Activated T-cell treated with anti-CD3 and anti-CD28 coated beads, Interleukin-2, amount 50 U/mL, for 1 hour (primary cell): ENCODE results near the gene GRAP.
"Not testable (repeated sequence)": the region's sequence is repeated elsewhere in the genome, so short reads cannot be mapped to it uniquely, and the experiment has no call there.

Source experiments
- DNase-seq: peaks from one replicate; pipeline ENCODE4 v3.0.0-alpha.2; 2020

Gene GRAP

GRCh38 chr17:19041871-19042270 is 4.9 kb downstream of the GRAP start:
- DNase-seq, result peak; percentile 16

- DNase-seq, result not testable (repeated sequence)
Observed at GRCh38 chr17:19040350-19040749, 6.4 kb downstream of the GRAP start.

- not testable (repeated sequence) for DNase-seq
Observed at GRCh38 chr17:19038730-19039129, 8.0 kb downstream of the GRAP start.

GRCh38 chr17:19038007-19038406 is 8.8 kb downstream of the GRAP start:
- not testable (repeated sequence) for DNase-seq

GRCh38 chr17:19037547-19037946 is 9.2 kb downstream of the GRAP start:
- not testable (repeated sequence) for DNase-seq

GRCh38 chr17:19036186-19036585 is 10.6 kb downstream of the GRAP start:
- not testable (repeated sequence) for DNase-seq

GRCh38 chr17:19032377-19032988 is 14.3 kb downstream of the GRAP start:
- not testable (repeated sequence) for DNase-seq

GRCh38 chr17:19031729-19032128 is 15.0 kb downstream of the GRAP start:
- DNase-seq, result peak; percentile 62

- DNase-seq, result not testable (repeated sequence)
Observed at GRCh38 chr17:19030771-19031449, 15.8 kb downstream of the GRAP start.

- DNase-seq, result not testable (repeated sequence)
Observed at GRCh38 chr17:19029740-19030139, 17.0 kb downstream of the GRAP start.

- DNase-seq, result not testable (repeated sequence)
Observed at GRCh38 chr17:19028671-19029070, 18.1 kb downstream of the GRAP start.

GRCh38 chr17:19024101-19025078 is 22.4 kb downstream of the GRAP start:
- no peak for DNase-seq

GRCh38 chr17:19023209-19023999 is 23.4 kb downstream of the GRAP start:
- DNase-seq, result no peak

- no peak for DNase-seq
Observed at GRCh38 chr17:19022747-19023146, 24.0 kb downstream of the GRAP start.

GRCh38 chr17:19022128-19022527 is 24.6 kb downstream of the GRAP start:
- DNase-seq, result no peak

GRCh38 chr17:19021622-19022083 is 25.1 kb downstream of the GRAP start:
- peak; percentile 56 for DNase-seq

- not testable (repeated sequence) for DNase-seq
Observed at GRCh38 chr17:19021011-19021621, 25.6 kb downstream of the GRAP start.

- DNase-seq, result no peak
Observed at GRCh38 chr17:19020016-19020415, 26.7 kb downstream of the GRAP start.

- DNase-seq, result no peak
Observed at GRCh38 chr17:19019041-19019941, 27.5 kb downstream of the GRAP start.

- no peak for DNase-seq
Observed at GRCh38 chr17:19018600-19018950, 28.2 kb downstream of the GRAP start.
